ENCODE data around the gene HSF2BP. TPM values are rescaled to one million over a fixed set of nuclear protein-coding genes. Genes with fewer than 3 reads are reported as not detected.

The HSF2BP gene
- total and polyA plus RNA-seq, 2 of the 8 experiments (the other 6 are each of a cell fraction or from before 2014, with no cell fraction given) = 0.51 to 0.93 TPM

DNA sequence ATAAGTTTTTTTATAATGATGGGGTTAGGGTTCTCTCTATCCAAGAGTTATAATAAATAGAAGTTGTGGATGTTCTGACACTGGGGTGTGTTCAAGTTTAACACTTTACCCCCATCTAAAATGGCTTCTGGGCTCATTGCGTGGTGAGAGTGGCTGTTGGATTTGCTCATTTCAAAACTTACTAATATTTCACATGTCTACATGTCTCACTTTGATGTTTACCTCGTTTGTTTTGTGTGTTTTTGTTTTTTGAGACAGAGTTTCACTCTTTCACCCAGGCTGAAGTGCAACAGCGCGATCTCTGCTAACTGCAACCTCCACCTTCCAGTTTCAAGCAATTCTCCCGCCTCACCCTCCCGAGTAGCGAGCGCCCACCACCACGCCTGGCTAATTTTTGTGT is 3.7 kb upstream of the HSF2BP start:
- Histone ChIP-seq H2BK120ac (replicated peaks; ENCODE audit: low read depth, low read length) (no peak overlapping the region), H4K8ac (ENCODE audit: extremely low read depth, insufficient read depth, low read length) (no peak overlapping the region), H3K4ac (replicated peaks; ENCODE audit: insufficient read length, low read depth, low read length) (no peak overlapping the region), H2BK20ac (ENCODE audit: low read length) (no peak overlapping the region), H3K4me1 (replicated peaks in 1 of 4; ENCODE audit: control insufficient read depth in 3 of 4, insufficient read depth in 4 of 4, low read length in 3 of 4) (peaks cover 0 to 6% (median 2%) of the 10 kb centered on the region in 4 experiments; a peak in 5 of 7 replicates), H3K4me2 (ENCODE audit: insufficient read depth in 1 of 2, low read depth in 2 of 2, low read length in 2 of 2) (no peak overlapping the region), H3K79me2 (ENCODE audit: control insufficient read depth in 1 of 2, insufficient read depth in 2 of 2, low read length in 2 of 2) (peaks cover 32 to 81% of the 10 kb centered on the region in 2 experiments), H3K79me1 (ENCODE audit: low read depth, low read length) (peaks cover 14% of the 10 kb centered on the region), H2BK12ac (ENCODE audit: low read depth, low read length) (no peak overlapping the region), H3K18ac (ENCODE audit: extremely low read depth, low read length) (no peak overlapping the region), H3K27me3 (replicated peaks in 1 of 4; ENCODE audit: control insufficient read depth in 3 of 4, extremely low read depth in 1 of 4, insufficient read depth in 3 of 4, low read length in 3 of 4) (peaks cover 0 to 5% (median 2%) of the 10 kb centered on the region in 4 experiments; a peak in 3 of 7 replicates), H4K5ac (ENCODE audit: insufficient read length, low read depth, low read length) (no peak overlapping the region), H3K9ac (replicated peaks in 1 of 4; ENCODE audit: extremely low read depth in 1 of 4, low read depth in 3 of 4, low read length in 3 of 4) (no peak overlapping the region), H2AFZ (ENCODE audit: low read length) (no peak overlapping the region), H2BK5ac (ENCODE audit: low read depth, low read length) (no peak overlapping the region), H3K27ac (ENCODE audit: low read depth, low read length) (no peak overlapping the region), H2BK15ac (ENCODE audit: low read length) (no peak overlapping the region), H3K36me3 (ENCODE audit: control insufficient read depth in 2 of 4, insufficient read depth in 4 of 4, low read length in 3 of 4) (peaks cover 3 to 28% (median 17%) of the 10 kb centered on the region in 4 experiments; a peak in 7 of 8 replicates), H3K14ac (ENCODE audit: insufficient read length) (no peak overlapping the region), H2AK5ac (ENCODE audit: low read depth, low read length) (no peak overlapping the region), H3K56ac (replicated peaks; ENCODE audit: insufficient read length, low read depth, low read length) (no peak overlapping the region), H3K4me3 (ENCODE audit: extremely low read depth in 1 of 4, insufficient read depth in 2 of 4, low read depth in 3 of 4, low read length in 4 of 4) (no peak overlapping the region), H3K23ac (ENCODE audit: insufficient read length) (no peak overlapping the region), H4K91ac (replicated peaks; ENCODE audit: insufficient read length, low read length) (no peak overlapping the region), H3K23me2 (ENCODE audit: low read depth, low read length) (no peaks in the 10 kb centered on the region), H4K20me1 (replicated peaks in 1 of 2; ENCODE audit: control insufficient read depth in 1 of 2, insufficient read depth in 2 of 2, low read length in 2 of 2) (peaks cover 0 to 8% of the 10 kb centered on the region in 2 experiments), H3K9me3 (ENCODE audit: insufficient read depth in 2 of 2, low read depth in 1 of 2, low read length in 1 of 2) (peaks cover 0 to 5% of the 10 kb centered on the region in 2 experiments; a peak in 1 of 4 replicates)
- FAIRE-seq (no peak), DNase-seq (ENCODE audit: low read depth in 1 of 2, low spot score in 2 of 2) (no peak)
- 97% methylated on average over 9 of the region's 9 CpGs; no CpG with 5 or more reads in 1 of the 2 experiments for WGBS, 2 experiments (ENCODE audit: extremely low coverage in 1 of 2, insufficient coverage in 1 of 2, insufficient read length in 1 of 2, insufficient replicate concordance in 2 of 2, low coverage in 1 of 2, low lambda C conversion rate in 2 of 2, missing lambda C conversion rate in 1 of 2)
- CTCF ChIA-PET (ENCODE audit: partially characterized antibody) = interaction anchor here (0.7 kb wide), 1 partner anchor 64 kb away, joined by 3 read pairs; no protein-coding TSS in a partner anchor
- POLR2A ChIA-PET (ENCODE audit: partially characterized antibody) = interaction anchor here (1.1 to 1.9 kb wide), 3 partner anchors 11 to 88 kb away, joined by 3 read pairs; no protein-coding TSS in a partner anchor
- TF ChIP-seq SRF (IDR thresholded peaks at IDR 0.05; ENCODE audit: low read depth, low read length) (no peak), CHD1 (IDR thresholded peaks at IDR 0.05; ENCODE audit: low read depth, low read length) (no peak), BACH1 (IDR thresholded peaks at IDR 0.05; ENCODE audit: low read length) (no peak), MAX (IDR thresholded peaks at IDR 0.05) (no peak), E2F6 (IDR thresholded peaks at IDR 0.05) (no peak), RFX5 (IDR thresholded peaks at IDR 0.05; ENCODE audit: borderline replicate concordance, low read depth, low read length) (no peak), HDAC6 (IDR thresholded peaks at IDR 0.05; ENCODE audit: low read depth, low read length) (no peak), POU5F1 (IDR thresholded peaks at IDR 0.05; ENCODE audit: low read depth, low read length) (no peak), CREB1 (IDR thresholded peaks at IDR 0.05) (no peak), CEBPB (IDR thresholded peaks at IDR 0.05; ENCODE audit: low read depth, low read length) (no peak), CTCF (IDR thresholded peaks at IDR 0.05; ENCODE audit: control extremely low read depth in 1 of 3, insufficient read depth in 1 of 3, low read depth in 1 of 3, low read length in 3 of 3) (no peak)
